Stimulated activated CD8-positive, alpha-beta memory T cell treated with anti-CD3 and anti-CD28 coated beads, Interleukin-7, amount 100 ng/mL, for 24 hours (primary cell): ENCODE results near the gene ITGAX.
A peak's percentile ranks its signal among the peaks of the same experiment; 100 is the strongest.

Source experiments
- DNase-seq: peaks from one replicate; pipeline ENCODE4 v3.0.0-alpha.2; 2020; ENCODE audit warnings: low read depth

ITGAX gene

GRCh38 chr16:31375231-31375630 lies 20.3 kb downstream of the ITGAX start:
- no peak for DNase-seq

- no peak for DNase-seq
Measured at GRCh38 chr16:31376705-31377104, 21.7 kb downstream of the ITGAX start.

GRCh38 chr16:31377210-31377903 lies 22.4 kb downstream of the ITGAX start:
- DNase-seq: no peak

- no peak for DNase-seq
Measured at GRCh38 chr16:31380201-31380600, 25.2 kb downstream of the ITGAX start.

- DNase-seq: peak; percentile 41
Measured at GRCh38 chr16:31382485-31383161, 27.6 kb downstream of the ITGAX start.

GRCh38 chr16:31385680-31386079 lies 30.7 kb downstream of the ITGAX start:
- DNase-seq: no peak

GRCh38 chr16:31386157-31386984 lies 31.4 kb downstream of the ITGAX start:
- no peak for DNase-seq

- no peak for DNase-seq
Measured at GRCh38 chr16:31388535-31388934, 33.6 kb downstream of the ITGAX start.

GRCh38 chr16:31390504-31391041 lies 35.6 kb downstream of the ITGAX start:
- no peak for DNase-seq

GRCh38 chr16:31393056-31393455 lies 38.1 kb downstream of the ITGAX start, which contains the start of gene ITGAD:
TSS of gene ITGAD (plus strand) at chr16:31393335. CDS start at chr16:31393361, 26 bp downstream.
- no peak for DNase-seq

- no peak for DNase-seq
Measured at GRCh38 chr16:31395647-31396046, 40.7 kb downstream of the ITGAX start.

- DNase-seq: no peak
Measured at GRCh38 chr16:31397096-31397660, 42.2 kb downstream of the ITGAX start.

GRCh38 chr16:31397701-31398100 lies 42.7 kb downstream of the ITGAX start:
- no peak for DNase-seq

- DNase-seq: no peak
Measured at GRCh38 chr16:31400191-31400590, 45.2 kb downstream of the ITGAX start.

GRCh38 chr16:31401436-31401835 lies 46.5 kb downstream of the ITGAX start:
- DNase-seq: no peak

GRCh38 chr16:31402687-31403086 lies 47.7 kb downstream of the ITGAX start:
- DNase-seq: no peak

GRCh38 chr16:31403590-31404352 lies 48.8 kb downstream of the ITGAX start:
- no peak for DNase-seq

GRCh38 chr16:31404353-31405064 lies 49.5 kb downstream of the ITGAX start:
- no peak for DNase-seq

- no peak for DNase-seq
Measured at GRCh38 chr16:31407406-31407805, 52.4 kb downstream of the ITGAX start.

GRCh38 chr16:31409433-31409832 lies 54.5 kb downstream of the ITGAX start:
- no peak for DNase-seq

GRCh38 chr16:31410082-31410481 lies 55.1 kb downstream of the ITGAX start:
- DNase-seq: no peak
